Mammary epithelial cell (primary cell): ENCODE data around the gene POLR2J.

ENCODE experiments used
- CTCF ChIP-seq, 2 donors: IDR thresholded peaks in 1 of 2; conservative IDR thresholded peaks in 1 of 2; 2 replicates each; pipeline ENCODE4 v1.5.1; 2011 to 2012; ENCODE audit warnings: inconsistent platforms in 2 of 2, low read length in 2 of 2, mild to moderate bottlenecking in 2 of 2, control low read depth in 1 of 2, low read depth in 1 of 2; ENCODE audit not compliant: insufficient read depth in 1 of 2; ENCODE audit errors: extremely low read depth in 1 of 2
- EZH2 ChIP-seq: IDR thresholded peaks from 2 replicates; pipeline ENCODE4 v1.6.1; 2012; ENCODE audit warnings: low read length, inconsistent platforms, borderline replicate concordance

- no peak for TF ChIP-seq CTCF (conservative IDR thresholded peaks at IDR 0.05 in 1 of 2, IDR thresholded peaks at IDR 0.05 in 1 of 2; ENCODE audit: extremely low read depth in 1 of 2, insufficient read depth in 1 of 2, low read depth in 1 of 2, low read length in 2 of 2)
- TF ChIP-seq EZH2, result no peak
These were observed 49.4 kb downstream of the POLR2J start for GRCh38 chr7:102429141-102429899.
